ENCODE data around the gene ST7. TPM values are rescaled to one million over a fixed set of nuclear protein-coding genes. Genes with fewer than 3 reads are reported as not detected.

Gene ST7
- total RNA-seq, 2 experiments from 2014 or later, result 5.9 to 9.2 TPM

GRCh38 chr7:116994611-116995010 lies 41.3 kb downstream of the ST7 start:
- Mint-ChIP-seq H3K9me3 (peaks cover 2% of the 10 kb centered on the region), H3K27me3 (no peaks in the 10 kb centered on the region), H3K4me3 (no peak overlapping the region), H3K36me3 (ENCODE audit: low read depth) (peaks cover 2% of the 10 kb centered on the region), H3K4me1 (ENCODE audit: low read depth) (peaks cover 9% of the 10 kb centered on the region), H3K27ac (no peak overlapping the region)
- TF ChIP-seq CTCF (IDR thresholded peaks at IDR 0.05), result no peak
- ChIA-PET POLR2A (no interaction called here), CTCF (interaction anchor here (1.0 to 4.4 kb wide), 4 partner anchors 9 to 17 kb away, joined by 3 to 18 read pairs (median 6); no protein-coding TSS in a partner anchor)
- no peak for ATAC-seq
- intact Hi-C loops (cut with micrococcal nuclease), result no loop called here
- DNase-seq, result no peak

GRCh38 chr7:116997972-116998371 lies 44.7 kb downstream of the ST7 start:
- DNase-seq, result no peak
- intact Hi-C loops (cut with micrococcal nuclease), result no loop called here
- no peak overlapping the region for H3K27ac Mint-ChIP-seq
- no peaks in the 10 kb centered on the region for H3K27me3 Mint-ChIP-seq
- CTCF ChIA-PET, result interaction anchor here (1.9 to 4.4 kb wide), 4 partner anchors 10 to 130 kb away, joined by 4 to 18 read pairs (median 8); no protein-coding TSS in a partner anchor
- TF ChIP-seq CTCF (IDR thresholded peaks at IDR 0.05), result no peak
- H3K9me3 Mint-ChIP-seq, result peaks cover 2% of the 10 kb centered on the region
- H3K4me1 Mint-ChIP-seq (ENCODE audit: low read depth), result no peaks in the 10 kb centered on the region
- H3K36me3 Mint-ChIP-seq (ENCODE audit: low read depth), result no peaks in the 10 kb centered on the region
- POLR2A ChIA-PET, result no interaction called here
- no peak overlapping the region for H3K4me3 Mint-ChIP-seq
- no peak for ATAC-seq

- no peak for TF ChIP-seq CTCF (IDR thresholded peaks at IDR 0.05)
- no peak overlapping the region for H3K4me3 Mint-ChIP-seq
- peaks cover 2% of the 10 kb centered on the region for H3K9me3 Mint-ChIP-seq
- intact Hi-C loops (cut with micrococcal nuclease), result no loop called here
- no peaks in the 10 kb centered on the region for H3K27me3 Mint-ChIP-seq
- no peak for ATAC-seq
- POLR2A ChIA-PET, result no interaction called here
- DNase-seq, result no peak
- no peaks in the 10 kb centered on the region for H3K36me3 Mint-ChIP-seq (ENCODE audit: low read depth)
- no peak overlapping the region for H3K27ac Mint-ChIP-seq
- CTCF ChIA-PET, result interaction anchor here (0.8 to 4.4 kb wide), 8 partner anchors 10 to 129 kb away, joined by 3 to 22 read pairs (median 7); no protein-coding TSS in a partner anchor
- no peaks in the 10 kb centered on the region for H3K4me1 Mint-ChIP-seq (ENCODE audit: low read depth)
Measured at GRCh38 chr7:116998567-116999175, 45.4 kb downstream of the ST7 start.

GRCh38 chr7:116999311-116999710 lies 46.0 kb downstream of the ST7 start:
- ChIA-PET CTCF (interaction anchor here (0.8 to 3.2 kb wide), 6 partner anchors 11 to 128 kb away, joined by 3 to 22 read pairs (median 5); no protein-coding TSS in a partner anchor), POLR2A (no interaction called here)
- Mint-ChIP-seq H3K9me3 (peaks cover 2% of the 10 kb centered on the region), H3K4me3 (no peak overlapping the region), H3K36me3 (ENCODE audit: low read depth) (no peaks in the 10 kb centered on the region), H3K4me1 (ENCODE audit: low read depth) (no peaks in the 10 kb centered on the region), H3K27me3 (no peaks in the 10 kb centered on the region), H3K27ac (no peak overlapping the region)
- intact Hi-C loops (cut with micrococcal nuclease), result no loop called here
- DNase-seq, result no peak
- ATAC-seq, result no peak
- no peak for TF ChIP-seq CTCF (IDR thresholded peaks at IDR 0.05)

- Mint-ChIP-seq H3K27ac (no peak overlapping the region), H3K36me3 (ENCODE audit: low read depth) (no peaks in the 10 kb centered on the region), H3K4me3 (no peak overlapping the region), H3K4me1 (ENCODE audit: low read depth) (peaks cover 10% of the 10 kb centered on the region), H3K27me3 (no peaks in the 10 kb centered on the region), H3K9me3 (peaks cover 2% of the 10 kb centered on the region)
- CTCF ChIA-PET, result interaction anchor here (1.5 to 3.2 kb wide), 3 partner anchors 13 to 125 kb away, joined by 5 to 22 read pairs (median 13); no protein-coding TSS in a partner anchor
- ATAC-seq (no peak), DNase-seq (no peak)
- intact Hi-C loops (cut with micrococcal nuclease), result no loop called here
- POLR2A ChIA-PET, result interaction anchor here (1.2 kb wide), 1 partner anchor 15 kb away, joined by 3 read pairs; no protein-coding TSS in a partner anchor
- no peak for TF ChIP-seq CTCF (IDR thresholded peaks at IDR 0.05)
Measured at GRCh38 chr7:117001283-117001682, 48.0 kb downstream of the ST7 start.
